ENCODE data around the gene CHD9. TPM values are rescaled to one million over a fixed set of nuclear protein-coding genes. Genes with fewer than 3 reads are reported as not detected.

The CHD9 gene
- total RNA-seq, 1 donor from 2014 or later, result 77.4 TPM

DNA sequence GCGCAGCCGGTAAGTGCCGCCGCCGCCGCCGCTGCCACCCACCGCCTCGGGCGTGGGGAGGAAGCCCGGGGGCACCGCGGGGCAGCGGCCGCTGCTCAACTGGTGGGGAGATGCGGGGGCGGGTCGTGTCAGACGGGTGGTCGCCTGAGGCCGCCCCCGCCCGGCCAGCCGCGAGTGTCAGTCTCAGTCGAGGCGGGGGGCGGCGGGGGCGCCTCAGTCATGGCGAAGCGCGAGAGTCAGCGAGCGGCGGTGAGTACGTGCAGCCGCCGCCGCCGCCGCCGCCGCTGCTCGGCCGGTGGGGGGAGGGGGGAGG is 76.2 kb downstream of the CHD9 start:
- peak overlapping the region; percentile 95 for H3K9ac ChIP-seq (ENCODE audit: low read length)
- no peaks in the 10 kb centered on the region for H3K27me3 ChIP-seq (ENCODE audit: insufficient read depth, low read length)
- Mint-ChIP-seq H3K4me3 (ENCODE audit: unreplicated experiment) (no peak overlapping the region), H3K27me3 (ENCODE audit: low read depth, unreplicated experiment) (no peaks in the 10 kb centered on the region), H3K9me3 (ENCODE audit: unreplicated experiment) (no peaks in the 10 kb centered on the region), H3K36me3 (ENCODE audit: low read depth, unreplicated experiment) (peaks cover 5% of the 10 kb centered on the region), H3K4me1 (ENCODE audit: low read depth, unreplicated experiment) (peaks cover 25% of the 10 kb centered on the region), H3K27ac (ENCODE audit: unreplicated experiment) (no peak overlapping the region)
- H3K79me2 ChIP-seq (ENCODE audit: insufficient read depth, low read length), result peaks cover 50% of the 10 kb centered on the region
- no peaks in the 10 kb centered on the region for H3K9me3 ChIP-seq (ENCODE audit: insufficient read depth, low read depth, low read length)
- H2AFZ ChIP-seq (ENCODE audit: low read depth, low read length), result no peak overlapping the region
- peak overlapping the region; percentile 98 for H3K4me2 ChIP-seq (ENCODE audit: low read length)
- peaks cover 23% of the 10 kb centered on the region for H4K20me1 ChIP-seq (ENCODE audit: insufficient read depth, low read length)
- FAIRE-seq (no peak), DNase-seq (ENCODE audit: low read depth) (no peak)
- peaks cover 4% of the 10 kb centered on the region for H3K36me3 ChIP-seq (ENCODE audit: insufficient read depth, low read length)
- H3K27ac ChIP-seq (ENCODE audit: low read depth, low read length), result peak overlapping the region; percentile 91
- TF ChIP-seq, protein P1, sequence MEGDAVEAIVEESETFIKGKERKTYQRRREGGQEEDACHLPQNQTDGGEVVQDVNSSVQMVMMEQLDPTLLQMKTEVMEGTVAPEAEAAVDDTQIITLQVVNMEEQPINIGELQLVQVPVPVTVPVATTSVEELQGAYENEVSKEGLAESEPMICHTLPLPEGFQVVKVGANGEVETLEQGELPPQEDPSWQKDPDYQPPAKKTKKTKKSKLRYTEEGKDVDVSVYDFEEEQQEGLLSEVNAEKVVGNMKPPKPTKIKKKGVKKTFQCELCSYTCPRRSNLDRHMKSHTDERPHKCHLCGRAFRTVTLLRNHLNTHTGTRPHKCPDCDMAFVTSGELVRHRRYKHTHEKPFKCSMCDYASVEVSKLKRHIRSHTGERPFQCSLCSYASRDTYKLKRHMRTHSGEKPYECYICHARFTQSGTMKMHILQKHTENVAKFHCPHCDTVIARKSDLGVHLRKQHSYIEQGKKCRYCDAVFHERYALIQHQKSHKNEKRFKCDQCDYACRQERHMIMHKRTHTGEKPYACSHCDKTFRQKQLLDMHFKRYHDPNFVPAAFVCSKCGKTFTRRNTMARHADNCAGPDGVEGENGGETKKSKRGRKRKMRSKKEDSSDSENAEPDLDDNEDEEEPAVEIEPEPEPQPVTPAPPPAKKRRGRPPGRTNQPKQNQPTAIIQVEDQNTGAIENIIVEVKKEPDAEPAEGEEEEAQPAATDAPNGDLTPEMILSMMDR (IDR thresholded peaks at IDR 0.05; ENCODE audit: insufficient read depth, low read depth, low read length), result no peak
- TF ChIP-seq EZH2 (IDR thresholded peaks at IDR 0.05; ENCODE audit: insufficient read depth, low read length), result no peak
- H3K4me1 ChIP-seq (ENCODE audit: insufficient read depth, low read length), result peaks cover 9% of the 10 kb centered on the region
- H3K4me3 ChIP-seq (ENCODE audit: insufficient read depth, low read depth, low read length), result peak overlapping the region; percentile 69

- Histone ChIP-seq H3K27me3 (ENCODE audit: insufficient read depth, low read length) (no peaks in the 10 kb centered on the region), H3K4me2 (ENCODE audit: low read length) (peak overlapping the region; percentile 92), H3K9me3 (ENCODE audit: insufficient read depth, low read depth, low read length) (no peaks in the 10 kb centered on the region), H3K4me3 (ENCODE audit: insufficient read depth, low read depth, low read length) (peak overlapping the region; percentile 74), H3K4me1 (ENCODE audit: insufficient read depth, low read length) (peaks cover 9% of the 10 kb centered on the region), H4K20me1 (ENCODE audit: insufficient read depth, low read length) (peaks cover 23% of the 10 kb centered on the region), H3K79me2 (ENCODE audit: insufficient read depth, low read length) (peaks cover 53% of the 10 kb centered on the region), H3K27ac (ENCODE audit: low read depth, low read length) (peak overlapping the region; percentile 71), H3K9ac (ENCODE audit: low read length) (peak overlapping the region; percentile 91), H3K36me3 (ENCODE audit: insufficient read depth, low read length) (peaks cover 4% of the 10 kb centered on the region), H2AFZ (ENCODE audit: low read depth, low read length) (peak overlapping the region; percentile 64)
- peaks cover 25% of the 10 kb centered on the region for H3K4me1 Mint-ChIP-seq (ENCODE audit: low read depth, unreplicated experiment)
- H3K9me3 Mint-ChIP-seq (ENCODE audit: unreplicated experiment), result no peaks in the 10 kb centered on the region
- FAIRE-seq (no peak), DNase-seq (ENCODE audit: low read depth) (no peak)
- H3K27ac Mint-ChIP-seq (ENCODE audit: unreplicated experiment), result peak overlapping the region; percentile 99
- H3K36me3 Mint-ChIP-seq (ENCODE audit: low read depth, unreplicated experiment), result peaks cover 5% of the 10 kb centered on the region
- no peaks in the 10 kb centered on the region for H3K27me3 Mint-ChIP-seq (ENCODE audit: low read depth, unreplicated experiment)
- H3K4me3 Mint-ChIP-seq (ENCODE audit: unreplicated experiment), result peak overlapping the region; percentile 96
- TF ChIP-seq, protein P1 (IDR thresholded peaks at IDR 0.05; ENCODE audit: insufficient read depth, low read depth, low read length), result no peak
- TF ChIP-seq EZH2 (IDR thresholded peaks at IDR 0.05; ENCODE audit: insufficient read depth, low read length), result no peak
Observed at GRCh38 chr16:53131363-53132071, 76.7 kb downstream of the CHD9 start.

- Histone ChIP-seq H2AFZ (ENCODE audit: low read depth, low read length) (no peak overlapping the region), H3K4me2 (ENCODE audit: low read length) (peak overlapping the region; percentile 92), H4K20me1 (ENCODE audit: insufficient read depth, low read length) (peaks cover 23% of the 10 kb centered on the region), H3K4me3 (ENCODE audit: insufficient read depth, low read depth, low read length) (peak overlapping the region; percentile 74), H3K4me1 (ENCODE audit: insufficient read depth, low read length) (peaks cover 9% of the 10 kb centered on the region), H3K27me3 (ENCODE audit: insufficient read depth, low read length) (no peaks in the 10 kb centered on the region), H3K9me3 (ENCODE audit: insufficient read depth, low read depth, low read length) (no peaks in the 10 kb centered on the region), H3K36me3 (ENCODE audit: insufficient read depth, low read length) (peaks cover 4% of the 10 kb centered on the region), H3K79me2 (ENCODE audit: insufficient read depth, low read length) (peaks cover 56% of the 10 kb centered on the region), H3K27ac (ENCODE audit: low read depth, low read length) (no peak overlapping the region), H3K9ac (ENCODE audit: low read length) (peak overlapping the region; percentile 91)
- FAIRE-seq, result no peak
- H3K4me1 Mint-ChIP-seq (ENCODE audit: low read depth, unreplicated experiment), result peaks cover 25% of the 10 kb centered on the region
- DNase-seq (ENCODE audit: low read depth), result no peak
- H3K9me3 Mint-ChIP-seq (ENCODE audit: unreplicated experiment), result no peaks in the 10 kb centered on the region
- H3K27ac Mint-ChIP-seq (ENCODE audit: unreplicated experiment), result peak overlapping the region; percentile 99
- H3K4me3 Mint-ChIP-seq (ENCODE audit: unreplicated experiment), result peak overlapping the region; percentile 96
- TF ChIP-seq, protein P1 (IDR thresholded peaks at IDR 0.05; ENCODE audit: insufficient read depth, low read depth, low read length), result no peak
- peaks cover 5% of the 10 kb centered on the region for H3K36me3 Mint-ChIP-seq (ENCODE audit: low read depth, unreplicated experiment)
- H3K27me3 Mint-ChIP-seq (ENCODE audit: low read depth, unreplicated experiment), result no peaks in the 10 kb centered on the region
Observed at GRCh38 chr16:53132406-53132805, 77.6 kb downstream of the CHD9 start.

Measured in astrocyte (in vitro differentiated cells and primary cell).